IMR-90 (cell line): Measurements from ENCODE around the gene IFNLR1. TPM values are rescaled to one million over a fixed set of nuclear protein-coding genes. Genes with fewer than 3 reads are reported as not detected.

Experiments
- ATAC-seq: fragments of 200-7000 bp; cut with Tn5 transposase; 2 replicates; pipeline ENCODE4 v1.9.1; 2020; ENCODE audit warnings: low read depth, mild to moderate bottlenecking, moderate library complexity
- BruUV-seq: library from RNA; stranded (reverse); fragments of 400-500 nt; replicated peaks from 2 replicates; lab custom pipeline; 2021; lab: Mats Ljungman, UMichigan
- CTCF ChIA-PET: fragments of 300-600 bp; formaldehyde crosslinking; extraction: SDS; loops from one replicate; lab custom pipeline; 2021; ENCODE audit warnings: antibody characterized with exemption; lab: Yijun Ruan, JAX
- POLR2A ChIA-PET: fragments of 300-600 bp; sonication (Branson Sonifier 250); formaldehyde crosslinking; loops from one replicate; lab custom pipeline; 2022; ENCODE audit warnings: antibody characterized with exemption; ENCODE audit not compliant: unreplicated experiment; lab: Charles Lee
- DNase-seq: peaks from one replicate; pipeline ENCODE4 v3.0.0; 2013
- H2AFZ ChIP-seq: replicated peaks from 2 replicates; pipeline ENCODE3; 2013; ENCODE audit warnings: low read length, mild to moderate bottlenecking; ENCODE audit not compliant: poor library complexity
- H2AK5ac ChIP-seq: 2 replicates; pipeline ENCODE4 v1.6.1; 2013; ENCODE audit warnings: low read depth, low read length, inconsistent platforms
- H2AK9ac ChIP-seq: replicated peaks from 2 replicates; pipeline ENCODE3; 2013; ENCODE audit warnings: mild to moderate bottlenecking, low read depth, low read length, moderate library complexity; ENCODE audit not compliant: poor library complexity
- H2BK120ac ChIP-seq: 2 replicates; pipeline ENCODE4 v1.6.1; 2013; ENCODE audit warnings: low read depth, low read length, inconsistent platforms
- H2BK15ac ChIP-seq: 3 replicates; pipeline ENCODE4 v1.6.1; 2013; ENCODE audit warnings: low read depth, low read length, inconsistent platforms
- H2BK20ac ChIP-seq: 2 replicates; pipeline ENCODE4 v1.6.1; 2013; ENCODE audit warnings: low read depth, mild to moderate bottlenecking, inconsistent platforms, low read length, moderate library complexity
- H2BK5ac ChIP-seq: 2 replicates; pipeline ENCODE4 v1.6.1; 2013; ENCODE audit warnings: mild to moderate bottlenecking, low read depth, low read length, inconsistent platforms; ENCODE audit not compliant: poor library complexity, severe bottlenecking
- H3K14ac ChIP-seq: replicated peaks from 2 replicates; pipeline ENCODE4 v1.6.1; 2013; ENCODE audit warnings: low read depth, low read length, inconsistent platforms
- H3K18ac ChIP-seq: 2 replicates; pipeline ENCODE4 v1.6.1; 2013; ENCODE audit warnings: low read depth, low read length, control low read depth
- H3K23ac ChIP-seq: 2 replicates; pipeline ENCODE4 v1.6.1; 2013; ENCODE audit warnings: low read depth, low read length, inconsistent platforms
- H3K27ac ChIP-seq: 2 replicates; pipeline ENCODE4 v1.5.1; 2013; ENCODE audit warnings: mild to moderate bottlenecking, control low read depth, low read length; ENCODE audit not compliant: insufficient read depth
- H3K27me3 ChIP-seq: 2 replicates; pipeline ENCODE4 v1.6.1; 2013; ENCODE audit warnings: low read length; ENCODE audit not compliant: control insufficient read depth, insufficient read depth
- H3K36me3 ChIP-seq: 2 replicates; pipeline ENCODE4 v1.6.1; 2013; ENCODE audit warnings: low read length, mixed read lengths; ENCODE audit not compliant: control insufficient read depth, insufficient read depth
- H3K4ac ChIP-seq: 2 replicates; pipeline ENCODE4 v1.6.1; 2013; ENCODE audit warnings: low read depth, low read length, inconsistent platforms
- H3K4me1 ChIP-seq: 2 replicates; pipeline ENCODE4 v1.6.1; 2013; ENCODE audit warnings: low read length, mixed read lengths; ENCODE audit not compliant: control insufficient read depth, insufficient read depth
- H3K4me2 ChIP-seq: 2 replicates; pipeline ENCODE4 v1.6.1; 2013; ENCODE audit warnings: low read depth, mild to moderate bottlenecking, control low read depth, low read length, moderate library complexity
- H3K4me3 ChIP-seq: 2 replicates; pipeline ENCODE4 v1.5.1; 2013; ENCODE audit warnings: low read depth, mild to moderate bottlenecking, control low read depth, low read length, moderate library complexity; ENCODE audit not compliant: insufficient read depth
- H3K56ac ChIP-seq: 2 replicates; pipeline ENCODE4 v1.6.1; 2013; ENCODE audit warnings: low read length, inconsistent platforms; ENCODE audit not compliant: insufficient read depth; ENCODE audit errors: extremely low read depth
- H3K79me1 ChIP-seq, 2 experiments: 2 replicates each; pipeline ENCODE4 v1.6.1; 2013; ENCODE audit warnings: low read length in 2 of 2, inconsistent platforms in 1 of 2, low read depth in 1 of 2
- H3K9ac ChIP-seq: 2 replicates; pipeline ENCODE4 v1.6.1; 2013; ENCODE audit warnings: low read depth, low read length, control low read depth
- H3K9me1 ChIP-seq: 2 replicates; pipeline ENCODE4 v1.6.1; 2013; ENCODE audit warnings: low read length, inconsistent platforms; ENCODE audit not compliant: insufficient read depth
- H3K9me3 ChIP-seq: 2 replicates; pipeline ENCODE4 v1.6.1; 2013; ENCODE audit warnings: low read length; ENCODE audit not compliant: control insufficient read depth, insufficient read depth
- H4K20me1 ChIP-seq: 2 replicates; pipeline ENCODE4 v1.6.1; 2013; ENCODE audit warnings: low read length, inconsistent platforms; ENCODE audit not compliant: insufficient read depth
- H4K5ac ChIP-seq: 2 replicates; pipeline ENCODE4 v1.6.1; 2013; ENCODE audit warnings: mild to moderate bottlenecking, low read depth, low read length, control low read depth
- H4K8ac ChIP-seq, 2 experiments: 2 replicates each; pipeline ENCODE4 v1.6.1; 2013; ENCODE audit warnings: low read depth in 2 of 2, low read length in 2 of 2, control low read depth in 1 of 2, inconsistent platforms in 1 of 2
- H4K91ac ChIP-seq: 2 replicates; pipeline ENCODE4 v1.6.1; 2013; ENCODE audit warnings: low read depth, low read length, inconsistent platforms; ENCODE audit not compliant: insufficient read depth
- CEBPB ChIP-seq: IDR thresholded peaks from 2 replicates; pipeline ENCODE4 v1.6.1; 2012; ENCODE audit warnings: low read depth, low read length, improper control_type of control experiment
- SMC3 ChIP-seq: fragments of 150-350 bp; IDR thresholded peaks from 2 replicates; pipeline ENCODE4 v1.6.1; 2016; ENCODE audit warnings: low read depth, mild to moderate bottlenecking, antibody characterized with exemption, low read length, moderate library complexity
- WGBS, 2 experiments: methylation state at CpG; one replicate each; pipeline versions ENCODE4 v1.1.5 to v1.1.7; 2013; ENCODE audit warnings: missing lambda C conversion rate in 2 of 2; ENCODE audit not compliant: insufficient read length in 1 of 2; ENCODE audit errors: extremely low coverage in 2 of 2; 5-methylcytosine and 5-hydroxymethylcytosine counted together
- dilution Hi-C: fragments of 300-500 bp; cut with HindIII; formaldehyde crosslinking; loops from one replicate; pipeline ENCODE4 v1.14.3; 2018; ENCODE audit warnings: low sequenced_read_pairs; ENCODE audit not compliant: unreplicated experiment
- in situ Hi-C: fragments of 300-500 bp; cut with MboI; formaldehyde crosslinking; loops from 3 replicates; pipeline ENCODE4 v1.14.3; 2019; ENCODE audit warnings: low sequenced_read_pairs, inconsistent platforms, mixed read lengths
- intact Hi-C: fragments of 100-400 bp; cut with micrococcal nuclease; formaldehyde crosslinking; loops from 2 replicates; pipeline ENCODE4 v1.10.0; 2022
- polyA plus RNA-seq, 3 experiments: library from polyadenylated mRNA; depleted of rRNA; stranded (reverse); fragments of >200 nt; gene quantifications; 2 replicates each; pipeline ENCODE4 v1.2.3, GENCODE V29; 2012; ENCODE audit warnings: low replicate concordance in 1 of 3
- total RNA-seq: library from RNA; depleted of rRNA; stranded (reverse); fragments of >200 nt; gene quantifications from 2 replicates; pipeline ENCODE4 v1.2.3, GENCODE V29; 2012

The IFNLR1 gene
- total and polyA plus RNA-seq, 2 of the 4 experiments (the other 2 are of a cell fraction): not detected

DNA sequence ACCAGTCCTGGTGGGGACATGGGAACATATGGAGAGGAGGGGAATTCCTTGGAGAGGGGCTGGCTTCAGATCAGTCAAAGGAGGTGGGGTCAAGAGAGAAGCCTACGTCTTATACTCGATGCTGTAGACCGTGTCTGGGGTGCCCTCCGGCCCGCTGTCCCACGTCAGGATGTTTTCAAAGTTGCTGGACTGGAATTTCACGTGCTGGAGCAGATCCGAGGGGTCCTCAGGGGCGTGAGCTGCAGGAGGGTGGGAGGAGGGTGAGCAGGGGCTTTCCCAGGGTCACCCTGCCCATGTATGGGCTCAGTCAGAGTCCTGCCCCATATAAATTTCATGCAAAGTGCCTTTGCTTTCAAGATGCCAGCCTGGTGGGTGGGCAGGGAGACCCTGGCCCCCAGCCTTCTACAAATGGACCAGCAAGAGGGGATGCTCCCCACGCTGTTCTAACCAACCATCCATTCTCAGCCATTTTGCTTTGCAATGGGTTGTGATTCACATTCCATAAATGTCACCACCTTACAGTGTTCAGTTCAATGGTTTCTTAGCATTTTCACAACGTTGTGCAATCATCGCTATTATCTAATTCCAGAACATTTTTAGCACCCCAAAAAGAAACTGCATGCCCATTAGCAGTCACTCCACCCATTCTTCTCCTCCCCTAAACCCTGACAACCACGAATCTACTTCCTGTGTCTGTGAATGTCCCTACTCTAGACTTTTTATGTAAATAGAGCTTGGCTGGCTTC lies 48.4 kb downstream of the IFNLR1 start:
- no peak for TF ChIP-seq SMC3
- peak; percentile 65 for TF ChIP-seq CEBPB
- no peak overlapping the region for H4K5ac ChIP-seq
- H2BK15ac ChIP-seq: no peak overlapping the region
- no peak overlapping the region for H3K56ac ChIP-seq
- H4K91ac ChIP-seq: no peak overlapping the region
- in situ Hi-C loops (no loop called here), intact Hi-C loops (loop anchor here (10.0 kb wide), 1 partner anchor 54 kb away; no protein-coding TSS in a partner anchor), dilution Hi-C loops (no loop called here)
- H4K8ac ChIP-seq: no peak overlapping the region
- no peaks in the 10 kb centered on the region for H3K4me1 ChIP-seq
- H3K14ac ChIP-seq: no peak overlapping the region
- no peak overlapping the region for H3K18ac ChIP-seq
- no TSS peak for BruUV-seq
- H3K9ac ChIP-seq: no peak overlapping the region
- H2AK9ac ChIP-seq: no peak overlapping the region
- no peaks in the 10 kb centered on the region for H4K20me1 ChIP-seq
- H3K23ac ChIP-seq: no peak overlapping the region
- no peaks in the 10 kb centered on the region for H3K36me3 ChIP-seq
- ChIA-PET POLR2A (no interaction called here), CTCF (no interaction called here)
- DNase-seq (no peak), ATAC-seq (no peak)
- H2BK120ac ChIP-seq: no peak overlapping the region
- no peak overlapping the region for H2AFZ ChIP-seq
- 30% methylated on average over 5 of the region's 13 CpGs; no CpG with 5 or more reads in 1 of the 2 experiments for WGBS, 2 experiments
- H2AK5ac ChIP-seq: no peak overlapping the region
- no peak overlapping the region for H3K4ac ChIP-seq
- no peak overlapping the region for H3K4me2 ChIP-seq
- H3K79me1 ChIP-seq: no peaks in the 10 kb centered on the region
- H3K9me1 ChIP-seq: no peaks in the 10 kb centered on the region
- H3K4me3 ChIP-seq: no peak overlapping the region
- H2BK5ac ChIP-seq: no peak overlapping the region
- H3K27me3 ChIP-seq: peaks cover 41% of the 10 kb centered on the region
- no peak overlapping the region for H3K27ac ChIP-seq
- peaks cover 2% of the 10 kb centered on the region; the same call in 1 of the 2 replicates for H3K9me3 ChIP-seq
- no peak overlapping the region for H2BK20ac ChIP-seq
